Trophoblast cell (in vitro differentiated cells and primary cell): ENCODE data around the gene COA3.

Experiments
- DNase-seq, 2 donors: peaks; one replicate each; pipeline ENCODE4 v3.0.0-alpha.2; 2016
- H2AFZ ChIP-seq: 2 replicates; pipeline ENCODE4 v1.6.1; 2013; ENCODE audit warnings: low read length, moderate library complexity, mild to moderate bottlenecking; ENCODE audit not compliant: insufficient read depth, poor library complexity
- H2AK5ac ChIP-seq: 2 replicates; pipeline ENCODE4 v1.6.1; 2013; ENCODE audit warnings: mild to moderate bottlenecking, low read length
- H2BK120ac ChIP-seq: 2 replicates; pipeline ENCODE4 v1.6.1; 2013; ENCODE audit warnings: low read length, mild to moderate bottlenecking, moderate library complexity; ENCODE audit not compliant: insufficient read depth, poor library complexity
- H2BK12ac ChIP-seq: 2 replicates; pipeline ENCODE4 v1.6.1; 2013; ENCODE audit warnings: mild to moderate bottlenecking, low read length, moderate library complexity
- H2BK5ac ChIP-seq: 2 replicates; pipeline ENCODE4 v1.6.1; 2013; ENCODE audit warnings: low read length, low read depth, moderate library complexity, mild to moderate bottlenecking; ENCODE audit not compliant: poor library complexity
- H3K14ac ChIP-seq: 2 replicates; pipeline ENCODE4 v1.6.1; 2013; ENCODE audit warnings: mild to moderate bottlenecking, low read length
- H3K18ac ChIP-seq: 2 replicates; pipeline ENCODE4 v1.6.1; 2013; ENCODE audit warnings: mild to moderate bottlenecking, low read length
- H3K23ac ChIP-seq: 2 replicates; pipeline ENCODE4 v1.6.1; 2013; ENCODE audit warnings: low read length
- H3K27ac ChIP-seq: 2 replicates; pipeline ENCODE4 v1.5.1; 2013; ENCODE audit warnings: low read depth, mild to moderate bottlenecking, inconsistent platforms, low read length, moderate library complexity
- H3K27me3 ChIP-seq: 2 replicates; pipeline ENCODE4 v1.6.1; 2013; ENCODE audit warnings: inconsistent platforms, mild to moderate bottlenecking, low read length, moderate library complexity; ENCODE audit not compliant: insufficient read depth
- H3K36me3 ChIP-seq, 2 experiments: 1 replicate in 1 of 2; 2 replicates in 1 of 2; pipeline ENCODE4 v1.6.1; 2013; ENCODE audit warnings: low read length in 2 of 2, mild to moderate bottlenecking in 2 of 2, moderate library complexity in 1 of 2; ENCODE audit not compliant: insufficient read depth in 2 of 2, control insufficient read depth in 1 of 2
- H3K4ac ChIP-seq: 2 replicates; pipeline ENCODE4 v1.6.1; 2013; ENCODE audit warnings: low read depth, mild to moderate bottlenecking, low read length, moderate library complexity
- H3K4me1 ChIP-seq, 2 experiments: 1 replicate in 1 of 2; 2 replicates in 1 of 2; pipeline ENCODE4 v1.6.1; 2013; ENCODE audit warnings: low read length in 2 of 2, mild to moderate bottlenecking in 2 of 2, moderate library complexity in 1 of 2; ENCODE audit not compliant: insufficient read depth in 2 of 2, control insufficient read depth in 1 of 2
- H3K4me2 ChIP-seq: 2 replicates; pipeline ENCODE4 v1.6.1; 2013; ENCODE audit warnings: inconsistent platforms, mild to moderate bottlenecking, low read length, moderate library complexity
- H3K4me3 ChIP-seq: 2 replicates; pipeline ENCODE4 v1.5.1; 2013; ENCODE audit warnings: mild to moderate bottlenecking, low read depth, low read length, inconsistent platforms
- H3K79me1 ChIP-seq: one replicate; pipeline ENCODE4 v1.6.1; 2013; ENCODE audit warnings: low read length
- H3K79me2 ChIP-seq: 2 replicates; pipeline ENCODE4 v1.6.1; 2013; ENCODE audit warnings: low read length, mild to moderate bottlenecking; ENCODE audit not compliant: control insufficient read depth, insufficient read depth, poor library complexity
- H3K9ac ChIP-seq: 2 replicates; pipeline ENCODE4 v1.6.1; 2013; ENCODE audit warnings: mild to moderate bottlenecking, low read length
- H3K9me3 ChIP-seq: 2 replicates; pipeline ENCODE4 v1.6.1; 2013; ENCODE audit warnings: low read depth, mild to moderate bottlenecking, control low read depth, inconsistent platforms, low read length; ENCODE audit not compliant: insufficient read depth
- H4K12ac ChIP-seq: 2 replicates; pipeline ENCODE4 v1.6.1; 2013; ENCODE audit warnings: low read depth, mild to moderate bottlenecking, low read length, moderate library complexity
- H4K8ac ChIP-seq: 2 replicates; pipeline ENCODE4 v1.6.1; 2013; ENCODE audit warnings: low read depth, mild to moderate bottlenecking, low read length, moderate library complexity
- H4K91ac ChIP-seq: one replicate; pipeline ENCODE4 v1.6.1; 2013; ENCODE audit warnings: low read depth, mild to moderate bottlenecking, low read length, moderate library complexity
- WGBS: extraction: QIAGEN DNeasy Blood & Tissue Kit; methylation state at CpG from one replicate; pipeline ENCODE4 v1.1.7; 2013; ENCODE audit warnings: missing lambda C conversion rate; ENCODE audit not compliant: insufficient read length, insufficient coverage; ENCODE audit errors: extremely low coverage; 5-methylcytosine and 5-hydroxymethylcytosine counted together

COA3 gene

DNA sequence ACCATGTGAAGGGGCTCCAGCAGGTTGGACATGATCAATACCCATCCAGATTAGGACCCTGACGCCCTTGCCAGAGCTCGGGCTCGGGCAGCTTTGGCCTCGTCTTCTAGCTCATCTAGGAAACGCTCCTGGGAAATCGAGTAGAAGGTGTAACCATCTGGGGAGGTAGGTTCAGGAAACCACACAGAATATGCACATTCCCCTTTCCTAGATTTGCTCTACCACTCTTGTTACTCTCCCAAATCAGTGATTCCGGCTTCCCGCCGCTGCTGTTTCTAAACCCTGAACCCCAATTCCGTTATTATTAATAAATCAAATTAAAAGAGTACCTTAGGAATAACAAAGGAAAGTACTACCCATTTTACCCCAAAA, 507 bp downstream of the COA3 start:
- H3K4me2 ChIP-seq = peak overlapping the region; percentile 57
- peak overlapping the region; percentile 44 for H2AK5ac ChIP-seq
- H3K9me3 ChIP-seq = no peaks in the 10 kb centered on the region
- no peak overlapping the region for H2BK5ac ChIP-seq
- peak overlapping the region; percentile 82 for H3K4ac ChIP-seq
- H3K9ac ChIP-seq = peak overlapping the region; percentile 98
- H3K79me1 ChIP-seq = peaks cover 2% of the 10 kb centered on the region
- H2AFZ ChIP-seq = no peak overlapping the region
- H3K14ac ChIP-seq = no peak overlapping the region
- no peak overlapping the region for H2BK12ac ChIP-seq
- peaks cover 3% of the 10 kb centered on the region for H3K79me2 ChIP-seq
- no peaks in the 10 kb centered on the region for H3K27me3 ChIP-seq
- no peak overlapping the region for H3K18ac ChIP-seq
- WGBS = no CpG with 5 or more reads among the region's 10 CpGs
- peaks cover 9 to 10% of the 10 kb centered on the region in 2 experiments for H3K36me3 ChIP-seq
- H3K4me1 ChIP-seq = peaks cover 4 to 9% of the 10 kb centered on the region in 2 experiments
- H4K8ac ChIP-seq = peak overlapping the region; percentile 98
- no peak overlapping the region for H3K27ac ChIP-seq
- H4K12ac ChIP-seq = no peak overlapping the region
- H4K91ac ChIP-seq = peak overlapping the region; percentile 71
- H3K23ac ChIP-seq = no peak overlapping the region
- no peak overlapping the region for H2BK120ac ChIP-seq
- H3K4me3 ChIP-seq = peak overlapping the region; percentile 97
- no peak for DNase-seq

DNA sequence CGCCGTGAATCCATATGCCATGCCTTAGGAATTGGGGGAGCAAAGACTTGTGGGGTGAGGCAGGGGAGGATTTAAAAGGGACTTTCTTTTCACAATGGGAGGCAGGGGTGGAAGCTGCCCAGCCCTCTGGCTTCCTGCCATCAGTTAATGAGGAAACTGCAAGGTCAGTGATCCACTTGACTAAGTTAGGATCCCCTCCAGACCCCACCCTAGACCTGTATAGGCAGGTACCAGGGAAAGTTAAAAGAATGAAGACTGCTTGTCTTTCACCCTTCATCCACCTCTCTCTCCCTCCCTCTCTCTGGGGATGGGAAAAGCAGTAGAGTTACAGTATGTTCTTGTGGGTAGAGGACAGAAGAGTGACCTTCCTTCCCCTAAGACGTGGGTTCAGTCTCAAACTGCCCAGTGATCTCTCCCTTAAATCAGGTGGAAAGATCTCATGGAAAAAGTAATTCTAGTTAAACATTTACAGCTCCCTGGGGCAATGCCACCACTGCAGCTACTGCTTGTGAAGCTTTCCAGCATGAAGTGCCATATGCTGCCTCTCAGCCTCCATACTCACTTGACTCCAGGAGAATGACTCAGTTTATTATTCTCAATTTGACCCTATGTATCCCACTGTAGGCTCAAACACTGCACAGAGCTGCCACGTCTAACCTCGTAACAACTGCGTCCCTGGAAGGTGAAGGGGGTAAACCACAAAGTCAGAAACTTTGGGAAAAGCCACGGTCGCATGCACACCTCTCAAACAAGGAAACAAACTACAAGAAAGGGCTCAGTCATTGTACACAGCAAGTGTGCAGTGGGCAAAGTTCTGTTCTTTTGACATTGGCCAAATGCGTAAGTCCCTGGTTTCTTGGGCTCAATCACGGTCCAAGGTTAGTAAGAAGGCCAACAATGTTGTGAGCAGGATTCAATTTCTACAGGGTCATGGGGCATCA, 1.2 kb downstream of the COA3 start:
- WGBS = no CpG with 5 or more reads among the region's 10 CpGs

DNA sequence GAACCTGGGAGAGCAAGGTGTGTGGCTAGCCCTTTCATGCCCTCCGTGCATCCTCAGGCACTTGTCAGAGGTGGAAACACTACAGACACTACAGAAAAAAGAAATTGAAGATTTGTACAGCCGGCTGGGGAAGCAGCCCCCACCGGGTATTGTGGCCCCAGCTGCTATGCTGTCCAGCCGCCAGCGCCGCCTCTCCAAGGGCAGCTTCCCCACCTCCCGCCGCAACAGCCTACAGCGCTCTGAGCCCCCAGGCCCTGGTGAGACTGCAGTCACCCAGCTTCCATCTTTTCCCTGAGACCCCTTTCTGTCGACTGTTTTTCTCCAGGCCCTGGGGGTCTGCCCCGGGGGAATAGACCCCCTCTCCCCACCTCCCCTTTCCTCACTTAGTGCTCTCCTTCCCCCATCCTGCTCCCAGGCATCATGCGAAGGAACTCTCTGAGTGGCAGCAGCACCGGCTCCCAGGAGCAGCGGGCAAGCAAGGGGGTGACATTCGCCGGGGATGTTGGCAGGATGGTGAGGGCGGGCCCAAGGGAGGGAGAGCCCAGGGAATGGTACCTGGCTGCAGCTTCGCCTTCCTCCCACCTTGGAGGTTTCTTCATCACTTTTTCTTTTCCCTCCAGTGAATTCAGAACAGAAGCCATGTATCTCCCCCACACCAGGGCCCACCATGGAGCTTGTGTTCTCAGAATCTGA, 2.3 kb downstream of the COA3 start:
- Histone ChIP-seq H2BK120ac (no peak overlapping the region), H4K12ac (no peak overlapping the region), H2BK12ac (no peak overlapping the region), H3K79me2 (peaks cover 3% of the 10 kb centered on the region), H2BK5ac (no peak overlapping the region), H3K4ac (no peak overlapping the region), H3K4me1 (peaks cover 4 to 9% of the 10 kb centered on the region in 2 experiments), H2AFZ (no peak overlapping the region), H3K9ac (no peak overlapping the region), H3K18ac (no peak overlapping the region), H3K27ac (no peak overlapping the region), H3K4me2 (no peak overlapping the region), H3K23ac (no peak overlapping the region), H4K91ac (no peak overlapping the region), H2AK5ac (no peak overlapping the region), H3K4me3 (no peak overlapping the region), H3K36me3 (peaks cover 9 to 10% of the 10 kb centered on the region in 2 experiments), H3K14ac (no peak overlapping the region), H3K27me3 (no peaks in the 10 kb centered on the region), H3K9me3 (no peaks in the 10 kb centered on the region), H4K8ac (no peak overlapping the region), H3K79me1 (peaks cover 2% of the 10 kb centered on the region)
- no peak for DNase-seq
- no CpG with 5 or more reads among the region's 18 CpGs for WGBS

More for the DNA sequence above, 1.2 kb downstream of the COA3 start:
- Histone ChIP-seq H2BK12ac (no peak overlapping the region), H3K9ac (no peak overlapping the region), H2BK5ac (no peak overlapping the region), H4K91ac (peak overlapping the region; percentile 20), H3K27ac (no peak overlapping the region), H3K23ac (no peak overlapping the region), H3K4ac (no peak overlapping the region), H3K4me3 (peak overlapping the region; percentile 97), H3K27me3 (no peaks in the 10 kb centered on the region), H3K4me2 (peak overlapping the region; percentile 57), H3K9me3 (no peaks in the 10 kb centered on the region), H2BK120ac (no peak overlapping the region), H3K79me1 (peaks cover 2% of the 10 kb centered on the region), H3K79me2 (peaks cover 3% of the 10 kb centered on the region), H4K8ac (peak overlapping the region; percentile 1), H4K12ac (no peak overlapping the region), H3K36me3 (peaks cover 9 to 10% of the 10 kb centered on the region in 2 experiments), H2AK5ac (no peak overlapping the region), H3K18ac (no peak overlapping the region), H3K4me1 (peaks cover 4 to 9% of the 10 kb centered on the region in 2 experiments), H3K14ac (no peak overlapping the region), H2AFZ (no peak overlapping the region)
- no peak for DNase-seq

DNA sequence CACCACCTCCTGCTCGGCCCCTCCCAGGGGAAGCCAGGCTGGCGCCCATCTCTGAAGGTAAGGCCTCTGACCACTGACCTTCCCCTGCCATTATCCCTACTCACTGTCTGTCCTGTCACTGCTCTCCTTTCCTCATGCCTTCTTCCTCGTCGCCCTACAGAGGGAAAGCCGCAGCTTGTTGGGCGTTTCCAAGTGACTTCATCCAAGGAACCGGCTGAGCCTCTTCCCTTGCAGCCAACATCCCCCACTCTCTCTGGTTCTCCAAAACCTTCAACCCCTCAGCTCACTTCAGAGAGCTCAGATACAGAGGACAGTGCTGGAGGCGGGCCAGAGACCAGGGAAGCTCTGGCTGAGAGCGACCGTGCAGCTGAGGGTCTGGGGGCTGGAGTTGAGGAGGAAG, 3.0 kb downstream of the COA3 start:
- no peak for DNase-seq
- no peak overlapping the region for H2BK5ac ChIP-seq
- peaks cover 3% of the 10 kb centered on the region for H3K79me2 ChIP-seq
- H4K91ac ChIP-seq = no peak overlapping the region
- no CpG with 5 or more reads among the region's 10 CpGs for WGBS
- H3K36me3 ChIP-seq = peaks cover 9 to 10% of the 10 kb centered on the region in 2 experiments
- no peak overlapping the region for H4K8ac ChIP-seq
- H2AFZ ChIP-seq = no peak overlapping the region
- H3K23ac ChIP-seq = no peak overlapping the region
- H2BK120ac ChIP-seq = no peak overlapping the region
- no peak overlapping the region for H3K4me2 ChIP-seq
- H4K12ac ChIP-seq = no peak overlapping the region
- H3K9me3 ChIP-seq = no peaks in the 10 kb centered on the region
- H3K14ac ChIP-seq = no peak overlapping the region
- H3K4ac ChIP-seq = no peak overlapping the region
- no peak overlapping the region for H3K27ac ChIP-seq
- no peak overlapping the region for H3K9ac ChIP-seq
- H3K4me3 ChIP-seq = no peak overlapping the region
- no peak overlapping the region for H2AK5ac ChIP-seq
- no peaks in the 10 kb centered on the region for H3K27me3 ChIP-seq
- H3K18ac ChIP-seq = no peak overlapping the region
- peaks cover 4 to 9% of the 10 kb centered on the region in 2 experiments for H3K4me1 ChIP-seq
- H3K79me1 ChIP-seq = peaks cover 2% of the 10 kb centered on the region
- no peak overlapping the region for H2BK12ac ChIP-seq
